ENCODE measurements around the gene MMP11. TPM values are rescaled to one million over a fixed set of nuclear protein-coding genes. Genes with fewer than 3 reads are reported as not detected.

MMP11 gene
- total RNA-seq, 1 donor from 2014 or later, result 1.9 TPM

- no peak for TF ChIP-seq CTCF (IDR thresholded peaks at IDR 0.05)
These were observed 10.1 kb downstream of the MMP11 start for GRCh38 chr22:23782703-23783102.

GRCh38 chr22:23783265-23784150 lies 10.9 kb downstream of the MMP11 start:
- no peaks in the 10 kb centered on the region for H3K36me3 ChIP-seq
- TF ChIP-seq CTCF (IDR thresholded peaks at IDR 0.05), result no peak
- no peaks in the 10 kb centered on the region for H3K9me3 ChIP-seq
- no peak for ATAC-seq
- no peak overlapping the region for H3K27ac ChIP-seq
- no peak for DNase-seq
- peaks cover 18% of the 10 kb centered on the region for H3K4me1 ChIP-seq
- no peak overlapping the region for H3K4me3 ChIP-seq
- no peaks in the 10 kb centered on the region for H3K27me3 ChIP-seq
- intact Hi-C loops (cut with DNase I), result no loop called here

More at GRCh38 chr22:23782703-23783102, 10.1 kb downstream of the MMP11 start:
- intact Hi-C loops (cut with DNase I), result no loop called here
- Histone ChIP-seq H3K4me3 (no peak overlapping the region), H3K9me3 (no peaks in the 10 kb centered on the region), H3K27ac (no peak overlapping the region), H3K36me3 (no peaks in the 10 kb centered on the region), H3K4me1 (peaks cover 10% of the 10 kb centered on the region), H3K27me3 (no peaks in the 10 kb centered on the region)
- DNase-seq (no peak), ATAC-seq (no peak)

- H3K27me3 ChIP-seq, result no peaks in the 10 kb centered on the region
- H3K36me3 ChIP-seq, result no peaks in the 10 kb centered on the region
- intact Hi-C loops (cut with DNase I), result no loop called here
- peaks cover 20% of the 10 kb centered on the region for H3K4me1 ChIP-seq
- TF ChIP-seq CTCF (IDR thresholded peaks at IDR 0.05), result no peak
- DNase-seq, result no peak
- no peak overlapping the region for H3K27ac ChIP-seq
- H3K9me3 ChIP-seq, result no peaks in the 10 kb centered on the region
- no peak for ATAC-seq
- H3K4me3 ChIP-seq, result no peak overlapping the region
These were observed 11.6 kb downstream of the MMP11 start for GRCh38 chr22:23784215-23784732.

GRCh38 chr22:23786261-23786710 lies 13.6 kb downstream of the MMP11 start:
- peak overlapping the region; percentile 94 for H3K4me3 ChIP-seq
- DNase-seq, result no peak
- ATAC-seq, result no peak
- peaks cover 22% of the 10 kb centered on the region for H3K4me1 ChIP-seq
- no peaks in the 10 kb centered on the region for H3K27me3 ChIP-seq
- intact Hi-C loops (cut with DNase I), result no loop called here
- no peaks in the 10 kb centered on the region for H3K36me3 ChIP-seq
- H3K9me3 ChIP-seq, result no peaks in the 10 kb centered on the region
- peak overlapping the region; percentile 99 for H3K27ac ChIP-seq
- TF ChIP-seq CTCF (IDR thresholded peaks at IDR 0.05), result no peak

- H3K4me3 ChIP-seq, result peak within 1 kb of the TSS; percentile 94
- H3K9me3 ChIP-seq, result no peaks in the 10 kb centered on the region
- no peaks in the 10 kb centered on the region for H3K27me3 ChIP-seq
- peak within 1 kb of the TSS; percentile 99 for H3K27ac ChIP-seq
- intact Hi-C loops (cut with DNase I), result no loop called here
- peaks cover 5% of the 10 kb centered on the region for H3K36me3 ChIP-seq
- no peak for TF ChIP-seq CTCF (IDR thresholded peaks at IDR 0.05)
- peak; percentile 95 for DNase-seq
- peaks cover 28% of the 10 kb centered on the region for H3K4me1 ChIP-seq
- peak; percentile 98 for ATAC-seq
These were observed 14.3 kb downstream of the MMP11 start, which contains the start of gene SMARCB1 for GRCh38 chr22:23786752-23787599. SMARCB1 (plus strand) TSS chr22:23786966; CDS start chr22:23787170, 204 bp downstream.

Measured in upper lobe of right lung (tissue), 1 donor.